ENCODE results near the gene VPS16.
"Not testable (repeated sequence)": the region's sequence is repeated elsewhere in the genome, so short reads cannot be mapped to it uniquely, and the experiment has no call there.

Gene VPS16

GRCh38 chr20:2807929-2808328 lies 32.6 kb upstream of the VPS16 start:
- not testable (repeated sequence) for DNase-seq

DNA sequence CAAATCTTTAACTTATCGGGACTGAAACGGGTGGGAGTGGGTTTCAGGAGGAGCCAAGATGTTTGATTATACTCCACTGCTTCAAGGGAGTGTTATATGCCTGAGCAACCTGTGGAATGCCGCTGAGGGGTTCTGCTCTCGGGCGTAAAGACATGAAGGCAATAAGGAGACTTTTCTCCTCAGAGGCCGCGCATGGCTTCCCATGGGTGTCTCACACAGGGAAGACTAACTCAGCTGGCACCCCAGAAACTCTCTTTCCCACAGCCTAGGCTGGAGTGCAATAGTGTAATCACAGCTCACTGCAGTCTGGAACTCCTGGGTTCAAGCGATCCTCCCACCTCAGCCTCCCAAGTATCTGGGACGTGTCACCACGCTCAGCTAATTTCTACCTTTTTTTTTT lies 30.9 kb upstream of the VPS16 start:
- DNase-seq, result no peak

DNA sequence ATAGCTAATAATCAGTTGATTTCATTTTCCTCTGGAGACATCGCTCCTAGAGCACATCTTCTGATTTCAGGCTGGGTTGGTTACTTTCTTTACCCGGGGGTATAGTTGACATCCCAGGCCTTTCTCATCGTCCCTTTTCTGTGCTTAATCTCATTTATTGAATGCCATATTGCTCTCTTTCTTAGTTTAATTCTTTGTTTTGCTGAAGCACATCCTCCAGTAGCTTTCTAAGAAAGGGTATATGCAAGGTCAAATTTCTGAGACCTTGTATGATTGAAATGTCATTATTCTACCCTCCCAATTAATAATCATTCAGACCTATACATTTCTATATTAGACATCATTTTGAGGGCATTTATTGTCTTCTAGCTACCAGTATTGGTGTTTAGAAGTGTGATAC lies 28.4 kb upstream of the VPS16 start:
- DNase-seq, result no peak

GRCh38 chr20:2814076-2814475 lies 26.5 kb upstream of the VPS16 start:
- DNase-seq, result no peak

GRCh38 chr20:2814587-2815051 lies 25.9 kb upstream of the VPS16 start, which contains the start of gene C20orf141:
C20orf141 (plus strand) TSS chr20:2814987; CDS start chr20:2815185, 198 bp downstream.
- no peak for DNase-seq

- DNase-seq, result no peak
Measured at GRCh38 chr20:2815242-2815900, 25.2 kb upstream of the VPS16 start.

GRCh38 chr20:2816030-2816582 lies 24.4 kb upstream of the VPS16 start, which contains the start of gene TMEM239:
TMEM239 (plus strand) TSS chr20:2816364; CDS start chr20:2816555, 191 bp downstream.
- DNase-seq, result no peak

DNA sequence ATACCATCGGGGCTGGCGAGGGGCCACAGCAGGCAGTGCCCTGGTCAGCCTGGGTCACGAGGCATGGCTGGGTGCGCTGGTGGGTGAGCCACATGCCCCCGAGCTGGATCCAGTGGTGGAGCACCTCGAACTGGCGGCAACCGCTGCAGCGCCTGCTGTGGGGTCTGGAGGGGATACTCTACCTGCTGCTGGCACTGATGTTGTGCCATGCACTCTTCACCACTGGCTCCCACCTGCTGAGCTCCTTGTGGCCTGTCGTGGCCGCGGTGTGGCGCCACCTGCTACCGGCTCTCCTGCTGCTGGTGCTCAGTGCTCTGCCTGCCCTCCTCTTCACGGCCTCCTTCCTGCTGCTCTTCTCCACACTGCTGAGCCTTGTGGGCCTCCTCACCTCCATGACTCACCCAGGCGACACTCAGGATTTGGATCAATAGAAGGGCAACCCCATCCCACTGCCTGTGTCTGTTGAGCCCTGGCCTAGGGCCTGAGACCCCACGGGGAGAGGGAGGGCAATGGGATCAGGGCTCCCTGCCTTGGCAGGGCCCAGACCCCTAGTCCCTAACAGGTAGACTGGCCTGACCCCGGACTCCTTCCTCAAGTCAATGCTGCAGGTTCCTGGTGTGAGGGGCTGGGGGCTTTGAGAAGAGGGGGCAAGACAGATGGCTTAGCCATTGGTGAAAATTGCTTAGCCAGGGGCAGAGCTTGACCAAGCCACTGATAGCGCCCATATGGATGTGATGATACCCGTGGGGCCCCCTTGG lies 23.8 kb upstream of the VPS16 start:
- no peak for DNase-seq

GRCh38 chr20:2817341-2817726 lies 23.2 kb upstream of the VPS16 start:
- DNase-seq, result no peak

GRCh38 chr20:2817891-2818595 lies 22.5 kb upstream of the VPS16 start:
- no peak for DNase-seq

DNA sequence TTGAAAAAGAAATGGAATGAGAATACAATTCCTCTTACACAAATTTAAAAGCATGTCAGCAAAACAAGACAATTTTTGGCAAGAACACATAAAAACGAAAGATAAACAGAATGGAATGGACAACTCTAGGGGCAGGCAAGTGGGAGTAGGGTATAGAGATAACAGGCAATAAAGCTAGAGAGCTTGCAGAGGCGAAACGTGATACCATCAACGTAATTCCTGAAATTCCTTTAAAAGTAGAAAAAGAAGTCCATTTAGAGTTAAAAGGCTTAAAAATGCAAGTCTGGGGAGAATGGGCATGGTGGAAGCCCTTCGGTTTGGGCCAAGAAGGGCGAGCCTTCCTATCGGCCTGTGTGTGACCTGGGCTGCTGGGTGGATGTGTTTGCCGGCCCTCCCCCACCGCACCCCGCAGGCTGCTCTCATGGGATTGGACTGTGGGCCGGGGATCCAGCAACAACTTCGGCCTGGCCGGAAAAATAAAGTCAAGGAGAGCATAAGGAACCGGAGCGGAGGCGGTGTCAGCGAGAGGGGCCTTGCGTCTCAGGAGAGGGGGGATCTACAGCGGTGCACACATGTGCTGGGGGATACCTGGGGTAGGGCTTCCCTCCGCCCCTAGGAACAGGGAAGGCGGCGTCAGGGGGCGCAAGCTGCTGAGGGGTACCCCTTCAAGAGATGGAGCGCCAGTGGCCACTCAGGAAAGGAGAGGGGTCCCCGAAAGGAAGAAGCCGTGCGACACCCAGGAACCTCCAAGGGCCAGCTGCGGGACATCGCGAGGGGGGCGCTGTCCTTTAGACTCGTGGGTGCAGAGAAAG lies 20.3 kb upstream of the VPS16 start:
- no peak for DNase-seq

GRCh38 chr20:2820896-2821869 lies 19.4 kb upstream of the VPS16 start:
- no peak for DNase-seq

DNA sequence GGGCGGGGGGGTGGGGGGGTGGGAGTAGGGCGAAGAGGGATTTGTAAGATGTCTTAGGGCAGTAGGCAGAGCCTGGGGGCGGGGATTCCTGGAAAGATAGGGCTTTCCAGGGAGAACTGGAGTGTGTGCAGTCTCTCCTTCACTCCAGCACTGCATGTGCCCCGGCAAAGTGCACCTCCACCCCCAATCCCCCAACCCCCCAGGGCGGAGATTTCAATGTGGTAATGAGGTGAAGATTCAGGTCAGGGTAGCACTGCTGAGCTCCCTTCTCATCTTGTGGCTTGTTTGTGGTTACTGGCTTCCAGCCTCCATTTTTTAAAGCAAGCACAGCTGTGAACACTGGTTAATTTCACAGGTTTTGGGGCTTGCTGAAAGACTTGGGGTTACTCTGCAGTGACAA lies 18.5 kb upstream of the VPS16 start:
- DNase-seq, result no peak

DNA sequence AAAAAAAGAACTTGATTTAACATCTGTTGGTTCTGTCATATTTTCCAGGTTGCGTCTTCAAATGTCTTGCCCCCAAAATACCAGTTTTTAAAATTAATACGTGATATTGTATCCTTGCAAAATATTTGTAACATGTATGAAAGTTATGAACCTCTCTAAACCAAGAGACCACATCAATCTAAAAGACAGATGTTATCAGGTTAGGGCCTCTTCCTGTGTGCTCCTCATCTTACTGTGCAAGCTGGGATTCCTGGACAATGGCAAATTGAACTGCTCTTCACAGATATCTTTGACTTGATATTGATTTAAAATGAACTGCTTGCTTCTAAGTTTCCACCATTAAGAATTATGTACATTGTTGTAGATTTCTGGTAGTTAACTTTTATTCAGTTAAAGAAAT lies 14.8 kb upstream of the VPS16 start:
- DNase-seq, result no peak

DNA sequence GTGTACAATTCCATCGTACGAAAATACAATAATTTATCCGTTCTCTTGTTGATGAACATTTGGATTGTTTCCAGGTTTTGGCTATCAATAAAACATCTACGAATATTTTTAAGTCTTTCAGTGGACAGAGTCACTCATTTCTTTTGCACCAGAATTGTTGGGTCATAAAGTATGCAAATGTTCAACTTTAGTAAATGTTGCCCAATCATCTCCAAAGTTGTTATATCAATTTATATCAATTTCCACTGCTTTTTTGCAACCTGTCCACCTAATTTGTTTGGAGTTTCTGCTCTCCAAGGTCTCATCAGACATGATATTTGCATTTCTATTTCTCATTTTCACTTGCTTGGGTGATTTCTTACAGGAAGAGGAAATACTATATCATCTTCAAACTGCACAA lies 13.9 kb upstream of the VPS16 start:
- DNase-seq, result no peak

DNA sequence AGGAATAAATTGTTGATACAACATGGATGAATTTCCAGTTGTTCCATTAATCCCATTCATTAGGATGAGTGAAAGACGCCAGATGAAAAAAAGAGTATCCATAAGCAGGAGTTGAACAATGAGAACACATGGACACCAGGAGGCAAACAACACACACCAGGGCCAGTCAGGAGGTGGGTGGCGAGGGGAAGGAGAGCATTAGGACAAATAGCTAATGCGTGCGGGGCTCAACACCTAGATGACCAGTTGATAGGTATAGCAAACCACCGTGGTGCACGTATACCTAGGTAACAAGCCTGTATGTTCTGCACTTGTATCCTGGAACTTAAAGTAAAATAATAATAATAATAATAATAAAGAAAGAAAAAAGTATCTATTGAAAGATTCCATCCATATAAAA lies 11.2 kb upstream of the VPS16 start:
- DNase-seq, result no peak

- not testable (repeated sequence) for DNase-seq
Measured at GRCh38 chr20:2831206-2831605, 9.3 kb upstream of the VPS16 start.

DNA sequence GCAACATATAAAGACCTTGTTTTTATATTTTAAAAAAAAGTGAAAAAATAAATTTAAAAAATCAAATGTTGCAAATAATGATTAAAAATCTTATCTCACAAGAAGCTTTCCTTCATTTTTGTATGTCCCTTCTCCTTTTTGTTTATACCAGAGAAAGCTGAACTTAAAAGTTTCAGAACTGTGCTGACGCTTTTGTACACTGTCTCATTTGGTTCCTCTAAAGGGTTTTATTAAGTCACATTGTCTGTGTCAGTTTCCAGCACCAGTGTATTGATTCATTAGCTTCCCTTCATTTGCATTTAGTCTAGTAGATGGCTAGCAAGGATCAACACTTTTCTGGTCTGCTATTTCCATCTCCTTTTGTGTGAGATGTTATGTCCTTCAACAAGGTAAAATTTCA lies 6.8 kb upstream of the VPS16 start:
- DNase-seq, result no peak

DNA sequence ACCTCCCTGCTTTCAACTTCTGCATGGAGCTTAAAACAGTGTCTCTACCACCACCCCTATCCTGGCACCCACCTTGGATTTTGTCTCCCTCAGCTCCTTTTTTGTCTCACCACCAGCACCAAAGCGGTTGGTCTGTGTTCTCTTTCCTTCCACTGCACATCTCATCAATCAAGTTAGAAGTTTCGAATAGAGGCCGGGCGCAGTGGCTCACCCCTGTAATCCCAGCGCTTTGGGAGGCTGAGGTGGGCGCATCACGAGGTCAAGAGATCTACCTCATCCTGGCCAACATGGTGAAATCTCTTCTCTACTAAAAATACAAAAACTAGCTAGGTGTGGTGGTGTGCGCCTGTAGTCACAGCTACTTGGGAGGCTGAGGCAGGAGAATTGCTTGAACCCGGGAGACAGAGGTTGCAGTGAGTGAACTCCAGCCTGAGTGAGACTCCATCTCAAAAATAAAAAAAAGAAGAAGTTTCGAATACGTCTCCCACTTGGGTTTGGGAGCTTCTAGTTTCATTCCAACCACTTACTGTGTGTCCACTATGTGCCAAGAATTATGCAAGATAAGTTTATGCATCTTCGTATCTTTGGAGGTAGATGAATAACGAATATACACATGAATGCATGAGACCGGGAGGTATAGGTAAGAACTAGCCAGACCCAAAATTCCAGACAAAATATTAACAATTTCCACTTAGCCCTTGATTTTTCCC lies 6.0 kb upstream of the VPS16 start:
- no peak for DNase-seq

- DNase-seq, result no peak
Measured at GRCh38 chr20:2835331-2835796, 5.2 kb upstream of the VPS16 start.

All from NCI-H1930 (cell line).